Epithelial cell of proximal tubule (primary cell): ENCODE results near the gene RPS3. TPM values are rescaled to one million over a fixed set of nuclear protein-coding genes. Genes with fewer than 3 reads are reported as not detected.

ENCODE experiments used
- DNase-seq: peaks from one replicate; pipeline ENCODE4 v3.0.0-alpha.2; 2011; ENCODE audit warnings: low read depth
- H3K4me3 ChIP-seq: 2 replicates; pipeline ENCODE4 v1.5.1; 2011; ENCODE audit warnings: low read depth, mild to moderate bottlenecking, low read length
- CTCF ChIP-seq: conservative IDR thresholded peaks from 2 replicates; pipeline ENCODE4 v1.5.1; 2012; ENCODE audit warnings: low read depth, mild to moderate bottlenecking, low read length
- total RNA-seq: library from RNA; depleted of rRNA; stranded (reverse); fragments of >200 nt; gene quantifications from 2 replicates; pipeline ENCODE4 v1.2.3, GENCODE V29; 2015

Gene RPS3
- total RNA-seq, 1 donor from 2014 or later = 3,442 TPM

DNA sequence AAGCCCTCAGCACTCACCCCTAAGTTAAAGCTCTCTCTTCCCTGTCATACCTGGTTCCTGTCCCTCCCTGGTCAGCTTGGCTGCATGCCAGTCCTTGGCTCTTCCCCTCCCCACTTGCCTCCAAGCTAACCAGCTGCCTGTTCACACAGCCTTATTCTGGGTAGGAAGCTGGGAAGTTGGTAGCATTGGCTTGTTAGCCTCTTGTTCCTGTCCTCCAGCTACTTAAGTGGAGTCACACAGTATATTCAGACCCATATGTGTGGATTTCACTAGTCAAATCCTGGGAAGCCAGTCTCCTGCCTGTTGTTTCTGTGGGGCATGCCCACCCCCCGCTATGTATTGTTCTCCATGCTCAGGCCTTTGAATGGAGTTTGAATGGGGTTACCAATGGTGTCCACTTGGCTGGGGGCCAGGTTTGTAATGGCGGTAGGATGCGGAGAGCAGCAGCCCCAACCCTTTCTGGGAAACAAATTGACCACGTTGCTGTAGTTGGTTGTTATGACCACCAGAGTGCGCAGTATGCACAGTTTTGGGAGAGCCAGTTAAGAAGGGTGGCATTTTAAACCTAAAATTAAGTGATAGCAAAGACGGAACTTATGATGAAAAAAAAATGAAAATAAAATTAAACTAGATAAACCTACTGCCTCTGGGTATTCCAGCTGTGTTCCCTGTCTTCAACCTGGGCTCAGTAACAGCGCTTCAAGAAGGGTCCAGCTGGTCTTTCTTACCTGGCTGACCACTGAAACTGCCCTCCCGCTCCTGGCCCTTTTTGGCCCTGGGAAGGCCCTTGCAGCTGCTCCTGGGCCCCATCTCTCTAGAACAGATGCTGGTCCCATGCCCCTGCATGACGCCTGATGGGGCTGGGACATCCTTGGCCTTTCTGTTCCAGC, 10.7 kb upstream of the RPS3 start:
- no peak for DNase-seq
- peak; percentile 85 for TF ChIP-seq CTCF
- H3K4me3 ChIP-seq = no peak overlapping the region

GRCh38 chr11:75389276-75389605, 10.1 kb upstream of the RPS3 start:
- no peak overlapping the region for H3K4me3 ChIP-seq
- DNase-seq = no peak
- no peak for TF ChIP-seq CTCF

GRCh38 chr11:75389925-75390324, 9.4 kb upstream of the RPS3 start:
- H3K4me3 ChIP-seq = no peak overlapping the region
- TF ChIP-seq CTCF = no peak
- no peak for DNase-seq

GRCh38 chr11:75394085-75394840, 5.1 kb upstream of the RPS3 start:
- no peak for DNase-seq
- TF ChIP-seq CTCF = no peak
- H3K4me3 ChIP-seq = no peak overlapping the region

DNA sequence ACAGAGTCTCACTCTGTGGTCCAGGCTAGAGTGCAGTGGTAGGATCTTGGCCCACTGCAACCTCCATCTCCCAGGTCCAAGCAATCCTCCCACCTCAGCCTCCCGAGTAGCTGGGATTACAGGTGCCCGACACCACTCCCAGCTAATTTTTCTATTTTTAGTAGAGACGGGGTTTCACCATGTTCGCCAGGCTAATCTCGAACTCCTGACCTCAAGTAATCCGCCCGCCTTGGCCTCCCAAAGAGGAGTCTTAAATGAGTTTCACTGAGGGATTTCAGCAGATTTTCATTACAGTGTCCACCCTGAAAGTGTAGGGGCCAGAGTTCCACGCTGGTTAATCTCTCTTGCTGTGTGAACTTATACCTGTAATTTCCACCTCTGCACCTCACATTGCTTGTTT, 412 bp upstream of the RPS3 start:
- TF ChIP-seq CTCF = no peak
- H3K4me3 ChIP-seq = no peak overlapping the region
- no peak for DNase-seq

DNA sequence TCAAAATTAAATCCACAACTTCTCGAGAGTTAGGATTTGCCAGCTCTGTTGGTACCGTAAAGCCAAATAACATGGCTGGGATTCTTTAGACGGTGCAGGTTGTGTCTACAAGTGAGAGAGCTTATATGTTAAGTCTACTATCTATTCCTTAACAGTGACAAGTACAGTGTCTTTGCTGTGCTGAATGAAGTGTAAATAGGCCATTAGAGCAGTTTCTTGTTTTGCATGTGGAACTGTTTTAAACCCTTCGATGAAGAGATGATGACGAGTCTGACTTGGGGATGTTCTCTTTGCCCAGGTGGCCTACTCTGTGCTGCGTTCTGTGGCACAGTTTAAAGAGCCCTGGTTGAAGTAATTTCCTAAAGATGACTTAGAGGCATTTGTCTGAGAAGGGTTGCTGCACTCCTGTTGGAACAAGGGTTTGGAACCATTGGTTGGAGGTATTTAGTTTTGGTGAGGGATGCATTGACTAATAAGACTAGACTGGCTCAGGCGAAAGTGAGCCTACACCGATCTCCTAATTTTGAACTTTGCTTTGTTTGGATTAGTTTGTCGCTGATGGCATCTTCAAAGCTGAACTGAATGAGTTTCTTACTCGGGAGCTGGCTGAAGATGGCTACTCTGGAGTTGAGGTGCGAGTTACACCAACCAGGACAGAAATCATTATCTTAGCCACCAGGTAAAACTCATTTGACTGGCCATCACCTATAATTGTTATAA, 988 bp downstream of the RPS3 start:
- H3K4me3 ChIP-seq = peak overlapping the region; percentile 96
- TF ChIP-seq CTCF = no peak
- no peak for DNase-seq
